CD4-positive, alpha-beta memory T cell (primary cell): ENCODE results near the gene ZNF446. TPM values are rescaled to one million over a fixed set of nuclear protein-coding genes. Genes with fewer than 3 reads are reported as not detected.
"Not testable (repeated sequence)": the region's sequence is repeated elsewhere in the genome, so short reads cannot be mapped to it uniquely, and the experiment has no call there.

Experiments
- CTCF ChIA-PET: fragments of 350-600 bp; sonication (Branson Sonifier 250); formaldehyde crosslinking; loops from one replicate; lab custom pipeline; 2021; ENCODE audit warnings: inconsistent platforms; ENCODE audit not compliant: partially characterized antibody; lab: Charles Lee
- POLR2A ChIA-PET: fragments of 350-600 bp; sonication (Branson Sonifier 250); formaldehyde crosslinking; loops from one replicate; lab custom pipeline; 2021; ENCODE audit not compliant: partially characterized antibody; lab: Charles Lee
- DNase-seq, 5 donors: peaks; one replicate each; pipeline versions ENCODE4 v3.0.0 to v3.0.0-alpha.2; 2020 to 2022; ENCODE audit warnings: mixed read lengths in 1 of 5
- H3K27ac ChIP-seq: one replicate; pipeline ENCODE4 v1.7.0; 2013; ENCODE audit warnings: low read depth, low read length
- H3K27me3 ChIP-seq: 2 replicates; pipeline ENCODE4 v1.7.0; 2013; ENCODE audit warnings: mild to moderate bottlenecking, low read length, moderate library complexity; ENCODE audit not compliant: insufficient read depth
- H3K36me3 ChIP-seq: 2 replicates; pipeline ENCODE4 v1.7.0; 2013; ENCODE audit warnings: mild to moderate bottlenecking, low read length, moderate library complexity; ENCODE audit not compliant: insufficient read depth
- H3K4me1 ChIP-seq: 2 replicates; pipeline ENCODE4 v1.7.0; 2013; ENCODE audit warnings: mild to moderate bottlenecking, low read length, moderate library complexity; ENCODE audit not compliant: insufficient read depth
- H3K4me3 ChIP-seq, 2 donors: one replicate each; pipeline ENCODE4 v1.7.0; 2013; ENCODE audit warnings: low read length in 2 of 2, mild to moderate bottlenecking in 1 of 2
- H3K9me3 ChIP-seq, 2 donors: one replicate each; pipeline ENCODE4 v1.7.0; 2013; ENCODE audit warnings: low read length in 2 of 2, control low read depth in 1 of 2; ENCODE audit not compliant: control insufficient read depth in 1 of 2
- H3K27ac Mint-ChIP-seq, 7 donors: one replicate each; pipeline ENCODE4 v1.8.0; 2020 to 2021; ENCODE audit warnings: mixed read lengths in 7 of 7, mild to moderate bottlenecking in 6 of 7, inconsistent platforms in 3 of 7, moderate library complexity in 3 of 7
- H3K27me3 Mint-ChIP-seq, 2 donors: one replicate each; pipeline ENCODE4 v1.8.0; 2020 to 2021; ENCODE audit warnings: mixed read lengths in 2 of 2
- H3K36me3 Mint-ChIP-seq, 2 donors: one replicate each; pipeline ENCODE4 v1.8.0; 2020 to 2021; ENCODE audit warnings: mixed read lengths in 2 of 2, inconsistent platforms in 1 of 2, mild to moderate bottlenecking in 1 of 2
- H3K4me1 Mint-ChIP-seq, 4 donors: one replicate each; pipeline ENCODE4 v1.8.0; 2020 to 2021; ENCODE audit warnings: mixed read lengths in 4 of 4, mild to moderate bottlenecking in 1 of 4
- H3K4me3 Mint-ChIP-seq, 8 donors: one replicate each; pipeline ENCODE4 v1.8.0; 2020 to 2021; ENCODE audit warnings: mixed read lengths in 8 of 8, mild to moderate bottlenecking in 7 of 8, moderate library complexity in 6 of 8, inconsistent platforms in 3 of 8
- H3K9me3 Mint-ChIP-seq, 8 donors: one replicate each; pipeline ENCODE4 v1.8.0; 2020 to 2021; ENCODE audit warnings: mixed read lengths in 8 of 8, mild to moderate bottlenecking in 5 of 8, inconsistent platforms in 3 of 8, moderate library complexity in 1 of 8
- intact Hi-C: fragments of 100-400 bp; cut with micrococcal nuclease; formaldehyde crosslinking; loops from one replicate; pipeline ENCODE4 v1.15.1; 2023
- polyA plus RNA-seq, 2 donors: library from polyadenylated mRNA; unstranded; fragments of 300-500 nt; fragmentation: Illumina TruSeq; gene quantifications; one replicate each; pipeline ENCODE4 v1.2.3, GENCODE V29; 2021
- total RNA-seq, 2 experiments: library from RNA; stranded (reverse); gene quantifications; one replicate each; pipeline ENCODE4 v1.2.3, GENCODE V29; 2021

Gene ZNF446
- total and polyA plus RNA-seq, 4 experiments from 2014 or later, result 1.4 to 19.5 (median 10.9) TPM

GRCh38 chr19:58498316-58499020 lies 22.3 kb downstream of the ZNF446 start:
- no peak for DNase-seq
- peak overlapping the region; percentile 30 to 52 for H3K4me3 ChIP-seq
- Mint-ChIP-seq H3K4me1 (peaks cover 14 to 25% (median 17%) of the 10 kb centered on the region in 4 donors), H3K27ac (peak overlapping the region; percentile 77 to 98 (median 96)), H3K4me3 (peak overlapping the region; percentile 86 to 94 (median 91)), H3K27me3 (no peaks in the 10 kb centered on the region), H3K9me3 (peaks cover 0 to 16% (median 4%) of the 10 kb centered on the region in 8 donors), H3K36me3 (no peaks in the 10 kb centered on the region)
- ChIA-PET POLR2A (interaction anchor here (0.8 to 4.0 kb wide), 6 partner anchors 17 to 315 kb away, joined by 3 to 33 read pairs (median 6); partner anchors contain the start of genes CHMP2A, TRIM28, ZBTB45 and ZNF274), CTCF (interaction anchor here (1.1 to 2.7 kb wide), 3 partner anchors 15 to 83 kb away, joined by 3 to 9 read pairs (median 5); partner anchors contain the start of gene TRIM28)
- no peaks in the 10 kb centered on the region for H3K9me3 ChIP-seq
- peak overlapping the region; percentile 66 for H3K27ac ChIP-seq
- H3K27me3 ChIP-seq, result no peaks in the 10 kb centered on the region
- peaks cover 16% of the 10 kb centered on the region for H3K4me1 ChIP-seq
- intact Hi-C loops, result loop anchor here (1.0 kb wide), 7 partner anchors 21 to 315 kb away; partner anchors contain the start of genes RPS5, TRIM28, ZBTB45 and ZNF274
- no peaks in the 10 kb centered on the region for H3K36me3 ChIP-seq

DNA sequence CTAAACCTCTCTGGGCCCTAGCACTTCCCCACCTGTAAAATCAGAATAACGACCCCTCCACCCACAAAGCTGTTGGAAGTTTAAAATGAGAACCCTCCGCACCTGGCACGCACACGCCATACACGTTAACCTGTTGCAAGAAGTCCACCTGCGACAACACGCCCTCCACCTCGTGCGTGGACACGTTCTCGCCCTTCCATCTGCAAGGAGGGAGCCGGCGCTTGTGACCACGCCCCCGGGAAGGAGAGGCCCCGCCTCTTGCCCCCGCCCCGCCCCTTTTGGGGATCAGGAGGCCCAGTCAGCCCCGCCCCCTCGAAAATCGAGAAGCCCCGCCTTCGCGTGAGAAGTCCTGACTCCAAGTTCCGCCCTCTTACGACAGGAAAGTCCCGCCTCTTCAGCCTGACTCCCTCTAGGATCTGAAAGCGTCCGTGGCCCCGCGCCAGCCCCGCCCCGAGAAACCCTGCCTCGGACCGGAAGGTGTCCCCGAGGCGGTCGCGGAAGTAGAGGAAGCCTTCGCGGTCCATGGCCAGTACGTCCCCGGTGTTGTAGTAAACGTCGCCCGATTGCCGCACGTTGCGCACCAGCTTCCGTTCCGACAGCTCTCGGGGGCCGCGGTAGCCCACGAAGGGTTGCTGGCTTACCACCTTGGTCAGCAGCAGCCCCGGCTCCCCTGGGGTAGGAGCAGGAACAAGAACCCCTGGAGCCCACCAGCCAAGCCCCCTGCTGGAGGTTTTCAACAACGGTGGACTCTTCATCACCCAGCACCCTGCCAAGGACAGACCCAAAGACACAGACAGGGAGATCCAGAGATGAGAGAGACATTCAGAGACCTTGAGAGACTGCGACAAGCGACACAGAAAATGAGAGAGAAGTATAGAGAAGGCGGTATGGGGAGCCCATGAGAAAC lies 23.1 kb downstream of the ZNF446 start:
- intact Hi-C loops, result loop anchor here (1.0 kb wide), 7 partner anchors 20 to 316 kb away; partner anchors contain the start of genes RPS5, TRIM28, ZBTB45 and ZNF274
- peak overlapping the region; percentile 86 to 94 (median 91) for H3K4me3 Mint-ChIP-seq
- Histone ChIP-seq H3K27ac (peak overlapping the region; percentile 66), H3K4me3 (peak overlapping the region; percentile 34 to 52), H3K36me3 (no peaks in the 10 kb centered on the region), H3K9me3 (no peaks in the 10 kb centered on the region), H3K4me1 (peaks cover 16% of the 10 kb centered on the region), H3K27me3 (no peaks in the 10 kb centered on the region)
- peaks cover 0 to 1% of the 10 kb centered on the region in 2 donors for H3K36me3 Mint-ChIP-seq
- CTCF ChIA-PET, result interaction anchor here (1.1 to 2.7 kb wide), 5 partner anchors 14 to 82 kb away, joined by 3 to 9 read pairs (median 5); partner anchors contain the start of genes TRIM28 and ZBTB45
- H3K4me1 Mint-ChIP-seq, result peaks cover 14 to 25% (median 17%) of the 10 kb centered on the region in 4 donors
- POLR2A ChIA-PET, result interaction anchor here (0.5 to 4.0 kb wide), 11 partner anchors 18 to 318 kb away, joined by 3 to 33 read pairs (median 3); partner anchors contain the start of genes CHMP2A, TRIM28, ZBTB45 and ZNF274
- no peaks in the 10 kb centered on the region for H3K27me3 Mint-ChIP-seq
- H3K27ac Mint-ChIP-seq, result peak overlapping the region; percentile 77 to 98 (median 96)
- DNase-seq, result peak; percentile 89 to 96 (median 90)
- H3K9me3 Mint-ChIP-seq, result peaks cover 0 to 16% (median 4%) of the 10 kb centered on the region in 8 donors

GRCh38 chr19:58500242-58500641 lies 24.1 kb downstream of the ZNF446 start:
- H3K27me3 Mint-ChIP-seq, result no peaks in the 10 kb centered on the region
- Histone ChIP-seq H3K36me3 (no peaks in the 10 kb centered on the region), H3K27ac (no peak overlapping the region), H3K9me3 (no peaks in the 10 kb centered on the region), H3K4me1 (peaks cover 16% of the 10 kb centered on the region), H3K4me3 (no peak overlapping the region), H3K27me3 (no peaks in the 10 kb centered on the region)
- H3K4me3 Mint-ChIP-seq, result peak overlapping the region in 3 of 8 donors; percentile 12 to 60 (median 27)
- CTCF ChIA-PET, result interaction anchor here (1.7 to 2.7 kb wide), 4 partner anchors 13 to 81 kb away, joined by 5 to 9 read pairs (median 6); partner anchors contain the start of gene ZBTB45
- intact Hi-C loops, result no loop called here
- H3K9me3 Mint-ChIP-seq, result peaks cover 0 to 16% (median 4%) of the 10 kb centered on the region in 8 donors
- no peak for DNase-seq
- peak overlapping the region in 5 of 7 donors; percentile 46 to 98 (median 94) for H3K27ac Mint-ChIP-seq
- H3K4me1 Mint-ChIP-seq, result peaks cover 14 to 25% (median 17%) of the 10 kb centered on the region in 4 donors
- H3K36me3 Mint-ChIP-seq, result peaks cover 0 to 1% of the 10 kb centered on the region in 2 donors
- POLR2A ChIA-PET, result interaction anchor here (0.5 to 4.0 kb wide), 7 partner anchors 18 to 1140 kb away, joined by 3 to 33 read pairs (median 6); partner anchors contain the start of genes CHMP2A, TRIM28, ZBTB45 and ZNF274

GRCh38 chr19:58507602-58508223 lies 31.6 kb downstream of the ZNF446 start:
- H3K4me1 Mint-ChIP-seq, H3K4me1 ChIP-seq, H3K36me3 Mint-ChIP-seq, POLR2A ChIA-PET, H3K4me3 ChIP-seq, H3K27ac ChIP-seq, H3K27me3 Mint-ChIP-seq, DNase-seq, H3K27me3 ChIP-seq, H3K9me3 ChIP-seq, intact Hi-C loops, H3K36me3 ChIP-seq, H3K4me3 Mint-ChIP-seq: not testable (repeated sequence)
- H3K27ac Mint-ChIP-seq, result peak overlapping the region in 1 of 7 donors; percentile 31
- peaks cover 0 to 18% (median 9%) of the 10 kb centered on the region in 8 donors for H3K9me3 Mint-ChIP-seq
- CTCF ChIA-PET, result interaction anchor here (0.7 kb wide), 1 partner anchor 89 kb away, joined by 3 read pairs; no protein-coding TSS in a partner anchor

- Mint-ChIP-seq H3K27me3 (no peaks in the 10 kb centered on the region), H3K9me3 (peaks cover 0 to 15% (median 8%) of the 10 kb centered on the region in 8 donors), H3K4me3 (no peak overlapping the region), H3K4me1 (peaks cover 4 to 17% (median 9%) of the 10 kb centered on the region in 4 donors), H3K36me3 (peaks cover 4% of the 10 kb centered on the region in 2 donors), H3K27ac (no peak overlapping the region)
- peaks cover 13% of the 10 kb centered on the region for H3K4me1 ChIP-seq
- H3K27me3 ChIP-seq, result no peaks in the 10 kb centered on the region
- intact Hi-C loops, result no loop called here
- no peak overlapping the region for H3K4me3 ChIP-seq
- ChIA-PET POLR2A (interaction anchor here (1.5 kb wide), 1 partner anchor 9 kb away, joined by 4 read pairs; no protein-coding TSS in a partner anchor), CTCF (interaction anchor here (1.6 kb wide), 1 partner anchor 10 kb away, joined by 3 read pairs; the partner anchor contains the start of gene ZBTB45)
- H3K36me3 ChIP-seq, result no peaks in the 10 kb centered on the region
- no peak for DNase-seq
- H3K9me3 ChIP-seq, result no peaks in the 10 kb centered on the region
- H3K27ac ChIP-seq, result no peak overlapping the region
Measured at GRCh38 chr19:58509731-58510083, 33.6 kb downstream of the ZNF446 start.
